NCI-H1930 (cell line): ENCODE results near the gene NTHL1.
"Not testable (repeated sequence)": the region's sequence is repeated elsewhere in the genome, so short reads cannot be mapped to it uniquely, and the experiment has no call there.

ENCODE experiments used
- DNase-seq, 2 experiments: peaks; one replicate each; lab custom pipeline; 2025; lab: John Stamatoyannopoulos, UW

The NTHL1 gene

DNA sequence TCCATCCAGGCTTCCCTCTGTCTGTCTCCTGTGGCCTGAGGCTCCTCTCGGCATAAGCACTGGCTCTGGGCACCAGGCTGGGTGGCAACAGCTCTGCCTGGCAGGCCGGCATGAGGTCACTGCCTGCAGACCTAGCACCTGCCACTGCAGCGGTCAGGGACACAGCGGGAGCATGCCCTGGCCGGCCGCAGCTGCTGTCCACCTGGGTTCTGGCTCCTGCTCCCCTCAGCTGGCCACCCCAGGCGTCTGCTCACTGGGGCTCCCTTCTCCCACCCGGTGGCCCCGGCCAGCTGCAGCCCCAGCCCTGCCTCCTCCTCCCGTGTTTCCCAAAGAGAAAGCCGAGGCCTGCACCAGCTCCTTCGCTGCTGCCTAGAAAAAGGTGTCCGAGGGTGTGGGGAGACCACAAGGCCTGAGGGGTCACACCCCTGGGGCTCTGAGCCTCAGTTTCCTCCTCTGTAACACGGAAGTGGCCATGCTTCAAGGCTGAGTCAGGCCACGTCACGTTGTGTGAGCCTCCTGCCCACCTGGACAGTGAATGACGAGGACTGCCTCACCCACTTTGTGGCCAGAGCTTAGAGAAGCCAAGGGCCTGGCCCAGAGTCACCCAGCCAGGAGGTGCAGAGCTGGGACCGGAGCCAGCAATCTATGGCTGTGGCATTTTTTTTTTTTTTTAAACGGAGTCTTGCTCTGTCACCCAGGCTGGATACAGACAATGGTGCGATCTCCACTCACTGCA is 6.7 kb downstream of the NTHL1 start:
- no peak for DNase-seq

DNA sequence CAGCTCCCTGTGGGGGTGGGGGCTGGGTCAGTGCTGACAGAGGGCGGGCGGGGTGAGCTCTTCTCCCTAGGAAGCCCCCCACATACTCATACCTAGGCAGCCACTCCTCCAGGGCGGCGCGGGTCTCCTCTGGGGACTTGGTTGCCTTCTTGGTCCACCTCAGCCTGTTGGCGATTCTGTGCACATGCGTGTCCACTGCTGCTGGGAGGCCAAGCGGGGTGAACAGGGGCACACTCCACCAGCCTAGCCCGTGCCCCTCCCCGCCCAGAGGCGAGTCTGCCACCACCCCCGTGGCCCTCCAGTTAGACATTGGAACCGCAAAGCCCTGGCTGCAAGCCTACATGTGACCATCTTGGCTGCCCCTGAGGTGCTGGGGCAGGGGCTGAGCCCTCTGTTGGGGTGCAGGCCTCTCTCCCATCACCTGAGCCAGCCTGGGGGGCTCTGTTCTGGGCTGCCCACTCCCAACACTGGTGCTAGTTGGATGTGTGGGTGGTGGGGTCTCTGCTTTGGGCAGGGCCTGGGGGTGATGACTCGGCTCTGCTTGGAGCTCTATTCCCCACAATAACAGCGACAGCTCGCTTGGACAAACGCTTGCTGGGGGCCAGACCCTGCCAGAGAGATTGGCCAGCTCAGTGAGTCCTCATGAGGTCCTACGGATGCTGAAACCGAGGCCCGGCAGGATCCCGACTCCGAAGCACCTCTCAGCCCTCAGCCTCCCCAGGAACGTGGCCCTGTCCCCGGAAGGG is 7.4 kb downstream of the NTHL1 start:
- no peak for DNase-seq

DNA sequence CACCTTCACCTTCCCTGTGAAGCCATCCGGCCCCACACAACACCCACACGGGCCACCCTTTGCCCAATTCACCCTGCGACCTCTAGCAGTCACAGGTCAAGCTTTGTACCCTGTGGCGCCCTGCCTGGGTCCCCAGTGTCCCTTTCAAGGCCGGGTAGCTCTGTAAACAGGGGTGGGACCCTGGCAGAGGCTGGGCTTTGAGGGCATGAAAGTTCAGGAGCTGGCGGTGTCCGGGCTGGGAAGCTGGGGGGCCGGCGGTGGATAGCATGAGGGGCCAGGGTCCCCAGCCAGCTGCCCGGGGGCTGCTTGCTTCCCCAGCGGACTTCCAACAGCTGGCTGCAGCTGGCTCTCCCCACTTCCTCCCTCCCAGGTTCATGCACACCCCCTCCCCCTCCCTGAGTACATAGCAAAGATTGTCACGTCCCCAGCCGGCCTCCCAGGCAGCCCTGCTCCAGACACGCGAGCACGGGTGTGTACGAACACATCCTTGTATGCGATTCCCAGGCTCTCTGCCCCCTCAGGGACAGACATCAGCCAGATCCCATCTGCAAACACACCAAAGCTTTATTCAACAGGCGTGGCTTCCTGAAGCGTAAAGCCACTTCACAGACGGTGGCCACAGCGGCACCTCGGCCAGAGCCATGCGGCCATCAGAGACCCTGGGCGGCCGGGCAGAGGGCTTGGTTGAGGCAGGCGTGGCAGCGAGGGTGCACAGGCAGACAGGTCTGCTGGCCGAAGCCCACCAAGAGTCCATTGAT is 8.2 kb downstream of the NTHL1 start:
- peak in 1 of 2 experiments; percentile 26 for DNase-seq

DNA sequence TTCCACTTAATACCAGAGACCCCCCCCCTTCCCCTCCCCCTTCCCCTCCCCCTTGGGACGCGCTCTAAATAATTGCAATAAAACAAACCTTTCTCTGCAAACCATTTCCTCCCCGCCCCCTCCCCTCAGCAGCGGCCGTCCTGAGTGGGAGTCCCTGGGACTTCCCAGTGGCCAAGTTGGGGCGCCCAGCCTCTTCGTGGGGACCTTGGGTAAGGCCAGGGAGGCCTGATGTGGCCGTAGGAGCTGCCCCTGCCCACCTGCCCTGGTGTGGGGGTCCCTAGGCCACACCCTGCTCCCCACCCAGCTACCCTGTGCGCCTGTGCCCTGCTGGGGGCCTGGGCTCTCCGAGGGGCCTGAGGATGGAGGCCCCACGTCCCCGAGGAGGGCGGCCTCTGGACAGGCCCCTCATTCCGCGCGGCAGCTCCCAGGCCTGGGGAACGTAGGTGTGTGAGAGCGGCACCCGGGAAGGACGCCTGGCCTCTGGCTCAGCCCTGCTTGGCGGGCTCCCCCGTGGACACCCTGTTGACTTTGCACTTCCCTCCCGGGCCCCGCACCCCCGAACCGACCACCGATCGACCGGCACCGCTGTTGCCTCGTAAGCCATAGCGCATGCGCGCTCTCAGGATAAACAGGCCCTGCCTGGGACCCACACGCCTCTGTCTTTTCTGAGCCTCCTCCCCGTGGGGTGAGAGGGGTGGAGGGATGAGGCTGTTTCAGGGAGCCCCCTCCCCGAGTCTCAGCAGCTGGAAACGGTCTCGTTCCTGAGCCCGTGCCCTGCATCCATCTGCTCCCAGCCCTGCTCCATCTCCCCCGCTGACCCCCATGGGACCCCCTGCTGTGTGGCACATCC is 9.0 kb downstream of the NTHL1 start:
- no peak for DNase-seq

DNA sequence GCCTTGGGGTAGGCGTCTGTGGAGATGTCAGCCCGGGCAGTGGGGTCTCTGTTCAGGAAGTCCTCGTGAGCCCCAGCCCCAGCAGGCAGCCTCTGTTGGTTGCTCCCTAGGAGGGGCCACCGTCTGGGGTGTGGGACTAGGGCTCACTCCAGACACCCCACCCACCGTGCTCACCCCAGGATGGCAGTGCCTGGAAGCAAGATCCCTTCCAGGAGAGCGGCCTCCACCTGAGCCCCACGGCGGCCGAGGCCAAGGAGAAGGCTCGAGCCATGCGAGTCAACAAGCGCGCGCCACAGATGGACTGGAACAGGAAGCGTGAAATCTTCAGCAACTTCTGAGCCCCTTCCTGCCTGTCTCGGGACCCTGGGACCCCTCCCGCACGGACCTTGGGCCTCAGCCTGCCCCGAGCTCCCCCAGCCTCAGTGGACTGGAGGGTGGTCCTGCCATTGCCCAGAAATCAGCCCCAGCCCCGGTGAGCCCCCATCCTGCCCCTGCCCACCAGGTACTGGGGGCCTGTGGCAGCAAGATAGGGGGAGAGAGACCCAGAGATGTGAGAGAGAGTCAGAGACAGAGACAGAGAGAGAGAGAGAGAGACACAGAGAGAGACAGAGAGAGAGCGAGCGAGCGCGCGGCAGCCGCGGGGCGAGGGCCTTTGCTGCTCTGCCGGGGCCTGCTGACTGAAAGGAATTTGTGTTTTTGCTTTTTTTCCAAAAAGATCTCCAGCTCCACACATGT is 9.8 kb downstream of the NTHL1 start:
- no peak for DNase-seq

DNA sequence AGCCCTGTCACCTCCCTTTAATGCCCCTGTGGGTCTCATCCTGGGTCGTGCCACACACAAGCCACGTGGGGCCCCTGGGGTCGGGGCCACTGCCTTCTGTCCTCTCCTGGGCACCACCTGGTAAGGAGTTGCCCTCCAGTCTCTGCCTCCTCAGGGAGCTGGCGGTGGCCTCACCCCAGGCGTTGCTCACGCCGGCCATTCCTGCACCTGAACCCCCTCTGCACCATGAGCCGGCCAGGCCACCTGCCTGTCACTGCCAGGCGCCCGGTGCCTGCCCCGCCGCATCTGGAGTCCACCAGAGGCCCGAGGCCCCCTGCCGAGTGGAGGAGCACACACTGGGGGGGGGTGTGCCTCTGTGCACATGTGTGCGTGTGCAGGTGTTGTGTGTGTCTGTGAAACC is 10.5 kb downstream of the NTHL1 start:
- DNase-seq = no peak

DNA sequence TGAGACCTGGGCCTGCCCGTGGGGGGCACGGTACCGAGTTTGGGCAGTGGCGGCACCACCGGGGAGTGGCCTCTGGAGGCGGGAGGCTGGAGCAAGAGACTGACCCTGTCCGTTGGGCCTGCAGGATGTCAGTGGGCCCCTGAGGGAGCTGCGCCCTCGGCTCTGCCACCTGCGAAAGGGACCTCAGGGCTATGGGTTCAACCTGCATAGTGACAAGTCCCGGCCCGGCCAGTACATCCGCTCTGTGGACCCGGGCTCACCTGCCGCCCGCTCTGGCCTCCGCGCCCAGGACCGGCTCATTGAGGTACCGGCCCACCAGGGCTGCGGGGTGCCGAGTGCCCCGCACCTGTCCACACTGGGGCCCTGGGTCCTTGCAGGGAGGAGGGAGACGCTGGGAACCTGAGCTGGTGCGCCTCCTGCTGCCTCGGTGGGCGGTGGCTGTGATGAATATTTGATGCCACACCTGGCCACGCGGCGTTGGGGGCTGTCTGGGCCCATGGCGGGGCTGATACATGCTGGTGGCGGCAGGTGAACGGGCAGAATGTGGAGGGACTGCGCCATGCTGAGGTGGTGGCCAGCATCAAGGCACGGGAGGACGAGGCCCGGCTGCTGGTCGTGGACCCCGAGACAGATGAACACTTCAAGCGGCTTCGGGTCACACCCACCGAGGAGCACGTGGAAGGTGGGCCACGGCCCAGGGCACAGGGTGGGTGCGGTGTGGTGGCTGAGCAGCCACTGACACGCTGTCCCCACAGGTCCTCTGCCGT is 11.3 kb downstream of the NTHL1 start:
- no peak for DNase-seq

DNA sequence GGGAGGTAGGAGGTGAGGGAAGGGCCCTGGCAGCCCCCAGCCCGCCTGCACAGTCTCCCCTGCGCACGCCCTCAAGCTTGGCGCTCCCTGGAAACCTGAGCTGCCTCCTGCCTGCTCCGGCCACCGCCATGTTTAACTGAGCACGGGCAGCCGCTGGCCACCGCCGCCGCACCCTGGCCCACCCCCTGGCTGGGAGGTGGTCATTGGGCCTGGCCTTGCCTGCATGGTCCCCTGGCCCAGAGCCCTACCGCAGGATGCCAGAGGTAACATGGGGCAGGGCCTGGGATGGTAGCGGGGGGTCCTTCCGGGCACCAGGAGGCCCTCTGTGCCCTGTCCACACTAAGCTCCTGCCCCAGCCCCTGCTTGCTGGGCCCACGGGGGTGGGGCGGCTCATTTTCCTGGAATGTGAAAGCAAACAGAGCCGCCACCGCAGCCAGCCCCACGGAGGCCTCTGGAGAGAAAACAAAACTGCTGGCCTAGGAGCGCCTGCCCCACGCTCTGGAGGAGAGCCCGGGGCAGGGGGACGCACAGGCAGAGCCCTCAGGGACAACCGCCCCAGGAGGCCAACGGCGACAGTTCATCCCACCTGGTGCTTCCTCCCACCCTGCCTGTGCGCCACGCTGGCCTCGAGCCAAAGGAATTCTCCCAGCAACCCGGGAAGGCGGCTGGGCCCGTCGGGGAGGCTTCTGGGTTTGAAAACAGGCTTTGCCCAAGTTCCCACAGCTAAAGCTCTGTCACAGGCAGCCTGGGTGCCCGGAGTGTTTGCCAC is 12.0 kb downstream of the NTHL1 start:
- no peak for DNase-seq

DNA sequence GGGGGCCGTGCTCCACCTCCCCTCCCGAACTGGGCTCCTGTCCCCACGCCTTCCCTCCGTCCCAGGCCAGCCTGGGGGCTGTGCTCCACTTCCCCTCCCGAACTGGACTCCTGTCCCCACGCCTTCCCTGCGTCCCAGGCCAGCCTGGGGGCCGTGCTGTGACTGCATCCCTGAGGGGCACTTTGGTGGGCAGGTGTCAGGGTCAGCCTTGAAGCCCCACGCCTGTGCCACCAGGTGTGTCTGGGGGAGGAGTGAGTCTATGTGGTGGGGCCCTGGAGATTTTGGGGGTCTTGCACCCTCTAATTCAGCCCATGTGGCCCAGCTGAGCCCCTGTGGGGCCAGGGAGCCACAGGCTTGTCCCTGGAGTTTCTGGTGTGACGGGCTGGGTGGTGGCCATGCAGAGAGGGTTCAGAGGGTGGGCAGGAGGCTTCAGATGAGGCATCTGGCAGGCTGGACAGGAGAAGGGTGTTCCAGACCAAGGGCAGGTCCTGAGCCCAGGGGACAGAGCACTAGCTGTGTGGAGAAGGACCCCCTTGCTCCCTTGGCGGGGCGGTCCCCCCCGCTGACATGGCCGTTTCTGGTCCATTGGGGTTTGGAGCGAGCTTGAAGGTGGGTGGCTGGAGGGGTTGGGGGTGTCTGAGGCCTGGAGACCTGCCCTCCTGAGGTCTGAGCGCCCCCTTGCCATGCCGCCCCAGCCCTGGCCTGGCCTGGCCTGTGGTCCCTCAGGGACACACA is 12.8 kb downstream of the NTHL1 start:
- no peak for DNase-seq

DNA sequence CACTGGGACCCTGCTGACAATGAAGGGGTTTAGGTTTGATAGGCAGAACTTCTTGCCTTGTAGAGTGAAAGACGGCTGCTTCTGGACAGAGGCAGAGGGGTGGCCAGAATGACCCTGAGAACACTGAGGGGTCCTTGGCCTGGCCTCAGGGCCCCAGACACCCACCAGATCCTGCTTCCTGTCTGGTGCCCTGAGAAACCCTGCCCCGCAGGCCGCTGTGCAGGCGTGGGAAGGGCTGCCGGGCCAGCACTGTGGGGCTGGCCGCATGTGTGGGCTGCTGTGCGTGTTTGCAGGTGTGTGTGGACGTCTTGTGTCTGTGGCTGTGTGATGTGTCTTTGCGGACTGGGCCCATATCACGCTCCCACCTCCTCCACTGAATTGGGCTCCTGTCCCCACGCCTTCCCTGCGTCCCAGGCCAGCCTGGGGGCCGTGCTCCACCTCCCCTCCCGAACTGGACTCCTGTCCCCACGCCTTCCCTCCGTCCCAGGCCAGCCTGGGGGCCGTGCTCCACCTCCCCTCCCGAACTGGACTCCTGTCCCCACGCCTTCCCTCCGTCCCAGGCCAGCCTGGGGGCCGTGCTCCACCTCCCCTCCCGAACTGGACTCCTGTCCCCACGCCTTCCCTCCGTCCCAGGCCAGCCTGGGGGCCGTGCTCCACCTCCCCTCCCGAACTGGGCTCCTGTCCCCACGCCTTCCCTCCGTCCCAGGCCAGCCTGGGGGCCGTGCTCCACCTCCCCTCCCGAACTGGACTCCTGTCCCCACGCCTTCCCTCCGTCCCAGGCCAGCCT is 13.5 kb downstream of the NTHL1 start:
- DNase-seq = not testable (repeated sequence)

DNA sequence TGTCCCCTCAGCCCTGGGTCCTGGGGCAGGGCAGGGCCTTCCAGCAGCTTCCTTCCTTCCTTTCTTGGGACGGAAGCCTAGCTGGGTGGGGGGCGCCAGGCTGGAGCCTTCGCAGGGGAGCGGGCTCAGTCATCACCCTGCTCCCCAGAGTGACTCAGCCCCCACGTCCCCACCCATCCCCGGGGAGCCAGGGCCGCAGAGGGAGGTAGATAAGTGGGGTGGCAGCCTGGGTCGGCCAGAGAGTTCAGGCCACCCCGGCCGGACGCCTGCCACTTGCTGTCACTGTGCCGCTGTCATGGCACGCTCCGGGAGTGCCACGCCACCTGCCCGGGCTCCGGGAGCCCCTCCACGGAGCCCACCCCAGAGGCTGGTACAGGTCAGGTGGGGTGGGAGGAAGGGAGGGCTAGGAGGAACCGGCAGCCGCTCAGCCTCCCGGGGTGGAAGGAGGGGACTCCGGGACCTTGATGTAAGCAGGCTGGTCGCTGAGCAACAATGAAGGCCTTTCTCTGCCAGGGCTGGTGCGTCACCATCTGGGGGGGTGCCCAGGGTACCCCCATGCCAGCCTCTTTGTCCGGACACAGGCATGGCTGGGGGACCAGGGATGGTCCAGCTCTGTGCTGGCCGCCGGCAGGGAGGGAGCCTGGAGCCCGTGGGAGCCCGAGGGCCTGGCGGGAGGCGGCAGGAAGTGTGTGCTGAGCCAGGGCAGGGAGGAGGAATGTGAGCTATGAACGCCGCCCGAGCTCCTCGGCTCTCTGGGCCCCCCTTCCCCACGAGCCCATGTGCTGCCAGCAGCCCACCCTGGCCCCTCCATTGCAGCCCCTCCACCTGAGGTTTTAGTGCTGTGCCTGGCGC is 14.4 kb downstream of the NTHL1 start:
- no peak for DNase-seq

DNA sequence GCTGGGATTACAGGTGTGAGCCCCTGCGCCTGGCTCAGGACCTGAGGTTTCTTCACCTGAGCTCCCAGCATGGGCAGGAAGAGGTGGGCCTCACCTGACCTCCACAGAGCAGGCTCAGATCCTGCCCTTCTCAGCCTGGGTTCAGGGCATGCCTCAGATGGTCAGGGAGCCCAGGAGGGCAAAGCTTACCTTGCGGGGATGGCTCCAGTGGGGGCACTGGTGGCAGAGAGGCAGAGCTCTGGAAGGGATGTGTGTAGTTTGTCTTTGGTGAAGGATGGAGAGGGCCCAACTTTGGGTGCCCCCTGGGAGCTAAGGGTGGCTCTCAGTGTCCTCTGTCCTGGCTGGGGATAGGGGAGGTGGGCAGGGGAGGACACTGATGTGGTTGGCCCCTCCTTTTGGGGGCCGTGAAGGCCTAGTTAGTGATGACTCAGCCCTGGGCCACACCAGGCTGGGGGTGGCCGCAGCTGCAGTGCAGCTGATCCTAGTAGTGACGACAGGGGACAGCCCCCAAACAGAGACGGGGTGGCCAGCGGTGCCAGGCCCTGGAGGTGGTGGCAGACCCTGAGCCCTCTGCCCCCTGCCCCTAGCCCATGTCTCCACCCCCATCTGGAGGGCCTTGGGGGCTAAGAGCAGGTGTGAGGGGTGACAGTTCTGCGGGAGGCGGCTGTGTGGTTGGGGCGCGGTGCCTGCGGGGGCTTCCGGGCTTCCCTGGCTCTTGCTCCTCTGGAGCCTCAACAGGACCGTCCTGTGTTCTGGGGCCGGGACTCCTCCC is 15.2 kb downstream of the NTHL1 start:
- no peak for DNase-seq

DNA sequence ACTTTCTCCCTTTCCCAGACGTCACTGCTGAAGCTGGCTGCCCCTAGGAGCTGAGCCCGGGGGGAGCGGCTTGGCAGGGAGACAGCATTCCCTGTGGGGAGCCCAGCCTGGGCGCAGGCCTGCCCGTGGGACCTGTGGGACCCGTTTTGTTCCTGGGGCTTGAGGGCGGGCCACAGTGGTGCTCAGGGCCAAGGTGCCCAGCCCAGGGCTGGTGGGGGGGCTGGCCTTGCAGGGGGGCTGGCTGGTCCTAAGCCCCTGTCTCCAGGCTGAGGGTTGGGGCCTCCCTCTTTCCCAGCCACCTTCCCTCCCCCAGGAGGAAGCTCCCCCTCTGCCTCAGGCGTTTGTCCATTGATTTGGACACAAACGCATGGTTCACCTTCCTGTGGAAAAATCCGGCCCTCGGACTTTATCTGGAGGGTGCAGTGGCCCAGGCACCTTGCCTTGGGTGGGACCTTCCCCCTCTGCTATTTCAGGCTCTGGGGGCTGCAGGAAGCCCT is 16.5 kb downstream of the NTHL1 start:
- DNase-seq = no peak

DNA sequence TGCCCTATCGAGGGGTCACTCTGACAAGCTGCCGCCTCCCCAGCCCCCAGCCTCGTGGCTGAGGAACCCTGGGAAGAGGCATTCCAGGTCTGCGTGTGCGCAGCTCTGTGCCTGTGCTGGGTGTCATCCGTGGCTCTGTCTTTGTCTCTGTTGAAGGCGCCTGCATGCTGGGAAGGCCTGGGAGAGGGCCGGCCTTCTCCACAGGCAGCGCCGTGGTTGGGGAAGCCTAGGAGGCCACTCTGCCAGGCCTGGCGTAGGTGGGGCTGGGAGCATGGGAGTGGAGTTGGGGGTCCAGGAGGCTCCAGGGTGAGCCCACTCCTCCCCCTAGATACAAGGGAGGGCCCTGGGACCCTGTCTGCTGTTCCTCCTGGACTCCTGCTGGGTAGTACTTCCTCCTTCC is 17.6 kb downstream of the NTHL1 start:
- no peak for DNase-seq

DNA sequence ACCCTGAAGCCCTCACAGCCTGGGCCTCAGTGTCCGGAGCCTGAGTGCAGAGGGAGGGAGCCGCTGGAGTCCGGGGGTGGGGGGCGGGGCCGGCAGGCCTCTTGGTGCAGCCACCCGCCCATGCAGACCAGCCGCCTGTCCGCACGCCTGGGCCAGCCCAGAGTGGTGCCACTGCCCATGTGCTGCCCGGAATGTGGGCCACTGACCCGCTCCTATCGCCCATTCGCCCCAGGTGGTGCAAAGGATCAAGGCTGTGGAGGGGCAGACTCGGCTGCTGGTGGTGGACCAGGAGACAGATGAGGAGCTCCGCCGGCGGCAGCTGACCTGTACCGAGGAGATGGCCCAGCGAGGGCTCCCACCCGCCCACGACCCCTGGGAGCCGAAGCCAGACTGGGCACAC is 18.3 kb downstream of the NTHL1 start:
- DNase-seq = no peak

DNA sequence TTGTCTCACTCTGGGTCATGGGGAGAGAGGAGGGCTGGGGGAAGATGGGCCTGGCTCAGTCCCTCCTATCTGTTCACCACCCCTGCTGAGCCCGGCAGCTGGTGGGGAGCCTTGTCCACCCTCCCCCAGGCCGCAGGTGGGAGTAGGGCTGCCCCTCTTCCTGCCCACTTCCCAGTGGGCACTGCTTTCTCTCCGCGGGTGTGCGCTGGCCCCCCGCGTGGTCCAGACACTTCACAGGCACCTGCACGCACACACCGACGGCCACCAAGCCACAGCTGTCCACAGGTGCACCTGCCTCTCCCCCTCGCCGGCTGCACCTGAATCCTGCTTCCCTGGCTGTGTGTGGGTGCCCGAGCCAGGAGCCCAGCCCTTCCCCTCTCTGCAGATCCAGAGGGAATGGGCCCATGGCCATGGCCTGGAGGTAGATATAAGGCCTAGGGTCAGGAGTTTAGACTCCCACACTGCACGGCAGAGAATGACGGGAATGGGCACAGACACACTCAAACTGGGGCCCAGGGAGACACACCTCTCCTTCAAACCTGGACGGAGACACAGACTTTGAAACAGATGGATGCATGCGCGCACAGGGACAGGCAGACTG is 18.9 kb downstream of the NTHL1 start:
- DNase-seq = no peak
